OCI-LY7 (cell line): ENCODE measurements around the gene OR11H1. TPM values are rescaled to one million over a fixed set of nuclear protein-coding genes. Genes with fewer than 3 reads are reported as not detected.
"Not testable (repeated sequence)": the region's sequence is repeated elsewhere in the genome, so short reads cannot be mapped to it uniquely, and the experiment has no call there.

Experiments
- Bru-seq: library from RNA; stranded (reverse); fragments of 400-500 nt; gene quantifications from one replicate; lab custom pipeline; 2021; lab: Mats Ljungman, UMichigan
- BruChase-seq, 2 experiments: library from RNA; stranded (reverse); fragments of 400-500 nt; gene quantifications; one replicate each; lab custom pipeline; 2021; lab: Mats Ljungman, UMichigan
- BruUV-seq: library from RNA; stranded (reverse); fragments of 400-500 nt; replicated peaks from 2 replicates; lab custom pipeline; 2021; lab: Mats Ljungman, UMichigan
- CTCF ChIA-PET: fragments of 300-600 bp; sonication (Branson Sonifier 250); formaldehyde crosslinking; loops from one replicate; lab custom pipeline; 2022; ENCODE audit warnings: antibody characterized with exemption; ENCODE audit not compliant: unreplicated experiment; lab: Charles Lee
- POLR2A ChIA-PET: fragments of 300-600 bp; sonication (Branson Sonifier 250); formaldehyde crosslinking; loops from one replicate; lab custom pipeline; 2022; ENCODE audit warnings: antibody characterized with exemption; lab: Charles Lee
- DNase-seq: peaks from one replicate; pipeline ENCODE4 v3.0.0-alpha.2; 2015; ENCODE audit warnings: low spot score
- H2AFZ ChIP-seq: fragments of 200-600 bp; sonication (generic), shearing (Covaris generic); 2 replicates; pipeline ENCODE4 v1.6.1; 2014; ENCODE audit warnings: mild to moderate bottlenecking, antibody characterized with exemption, low read length, moderate library complexity
- H3K27ac ChIP-seq: fragments of 200-600 bp; sonication (generic); 2 replicates; pipeline ENCODE4 v1.5.1; 2014; ENCODE audit warnings: mixed run types, low read depth, mild to moderate bottlenecking, moderate library complexity, low read length, inconsistent platforms; ENCODE audit not compliant: poor library complexity, severe bottlenecking
- H3K36me3 ChIP-seq: fragments of 200-600 bp; sonication (generic); 2 replicates; pipeline ENCODE4 v1.6.1; 2014; ENCODE audit warnings: mild to moderate bottlenecking, antibody characterized with exemption, low read length, moderate library complexity, mixed read lengths; ENCODE audit not compliant: insufficient read depth
- H3K4me1 ChIP-seq: fragments of 200-600 bp; sonication (generic); 2 replicates; pipeline ENCODE4 v1.5.1; 2014; ENCODE audit warnings: mild to moderate bottlenecking, low read length; ENCODE audit not compliant: insufficient read depth, poor library complexity, severe bottlenecking
- H3K4me2 ChIP-seq: fragments of 200-600 bp; sonication (generic); 2 replicates; pipeline ENCODE4 v1.6.1; 2014; ENCODE audit warnings: mild to moderate bottlenecking, low read length
- H3K4me3 ChIP-seq: fragments of 200-600 bp; sonication (generic); 2 replicates; pipeline ENCODE4 v1.5.1; 2014; ENCODE audit warnings: mild to moderate bottlenecking, low read depth, low read length; ENCODE audit not compliant: poor library complexity, severe bottlenecking
- H3K79me2 ChIP-seq: fragments of 200-600 bp; sonication (generic); 2 replicates; pipeline ENCODE4 v1.6.1; 2016; ENCODE audit warnings: low read depth, mild to moderate bottlenecking, low read length, moderate library complexity, mixed read lengths; ENCODE audit not compliant: insufficient read depth
- H3K9me2 ChIP-seq: fragments of 200-600 bp; sonication (generic); 2 replicates; pipeline ENCODE4 v1.6.1; 2016; ENCODE audit warnings: mild to moderate bottlenecking, low read length, mixed read lengths; ENCODE audit not compliant: insufficient read depth
- H3K9me3 ChIP-seq: fragments of 200-600 bp; sonication (generic); 2 replicates; pipeline ENCODE4 v1.6.1; 2014; ENCODE audit warnings: mild to moderate bottlenecking, mixed run types, low read length, mixed read lengths
- H4K20me1 ChIP-seq: fragments of 200-600 bp; sonication (generic); 2 replicates; pipeline ENCODE4 v1.6.1; 2014; ENCODE audit warnings: mild to moderate bottlenecking, antibody characterized with exemption, low read length, moderate library complexity, mixed read lengths; ENCODE audit not compliant: insufficient read depth
- intact Hi-C: fragments of 100-400 bp; cut with micrococcal nuclease; formaldehyde crosslinking; loops from one replicate; pipeline ENCODE4 v1.10.0; 2022; ENCODE audit not compliant: unreplicated experiment
- long read RNA-seq: library from polyadenylated mRNA; stranded (forward); transcript quantifications from one replicate; pipeline ENCODE4 v2.0.0, GENCODE V29; 2022
- total RNA-seq, 2 experiments: library from RNA; depleted of rRNA in 1 of 2; stranded (reverse); fragments of >200 nt in 1 of 2; shearing (Covaris generic) in 1 of 2; gene quantifications; 2 replicates each; pipeline ENCODE4 v1.2.3, GENCODE V29; 2014 to 2022

OR11H1 gene, protein sequence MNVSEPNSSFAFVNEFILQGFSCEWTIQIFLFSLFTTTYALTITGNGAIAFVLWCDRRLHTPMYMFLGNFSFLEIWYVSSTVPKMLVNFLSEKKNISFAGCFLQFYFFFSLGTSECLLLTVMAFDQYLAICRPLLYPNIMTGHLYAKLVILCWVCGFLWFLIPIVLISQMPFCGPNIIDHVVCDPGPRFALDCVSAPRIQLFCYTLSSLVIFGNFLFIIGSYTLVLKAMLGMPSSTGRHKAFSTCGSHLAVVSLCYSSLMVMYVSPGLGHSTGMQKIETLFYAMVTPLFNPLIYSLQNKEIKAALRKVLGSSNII
- total RNA-seq (2014; rRNA removed; shearing (Covaris generic)) (not detected in 2 replicates), total RNA-seq (2022) (not detected in 2 replicates), Bru-seq, nascent RNA (not detected), BruChase-seq, experiment 1, labeled RNA remaining after a 6-hour chase (not detected), BruChase-seq, experiment 2, labeled RNA remaining after a 2-hour chase (not detected)
- long read RNA-seq = 0 reads

DNA sequence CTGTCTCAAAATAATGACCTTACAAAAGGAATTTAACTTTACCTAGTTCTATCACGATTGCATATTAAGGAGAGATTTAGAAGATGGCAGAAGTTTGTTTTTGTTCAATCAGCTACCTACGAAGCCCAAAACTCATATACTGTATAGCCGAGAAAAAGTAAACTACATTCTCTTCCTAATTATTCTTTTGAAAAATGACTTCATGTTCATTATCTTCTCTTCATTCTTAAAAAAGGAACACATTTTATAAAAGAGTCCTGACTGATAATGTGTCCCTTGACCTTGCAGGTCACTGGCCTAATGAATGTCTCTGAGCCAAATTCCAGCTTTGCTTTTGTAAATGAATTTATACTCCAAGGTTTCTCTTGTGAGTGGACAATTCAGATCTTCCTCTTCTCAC, at the start of gene OR11H1:
TSS of gene OR11H1 (plus strand) at position 301 of the 400 bp plus-strand sequence. CDS start at position 301, 0 bp downstream.
- DNase-seq, H3K79me2 ChIP-seq, H4K20me1 ChIP-seq, intact Hi-C loops, POLR2A ChIA-PET, BruUV-seq, H3K9me3 ChIP-seq, H3K4me3 ChIP-seq, H3K4me2 ChIP-seq, H3K27ac ChIP-seq, H3K9me2 ChIP-seq, H3K36me3 ChIP-seq, H3K4me1 ChIP-seq, CTCF ChIA-PET, H2AFZ ChIP-seq: not testable (repeated sequence)

- POLR2A ChIA-PET, H2AFZ ChIP-seq, H3K4me3 ChIP-seq, H3K9me3 ChIP-seq, H3K36me3 ChIP-seq, intact Hi-C loops, BruUV-seq, H3K4me1 ChIP-seq, H3K27ac ChIP-seq, H3K4me2 ChIP-seq, H3K79me2 ChIP-seq, H4K20me1 ChIP-seq, CTCF ChIA-PET, H3K9me2 ChIP-seq, DNase-seq: not testable (repeated sequence)
Measured at GRCh38 chr22:15509967-15510366, 18.0 kb upstream of the OR11H1 start.

DNA sequence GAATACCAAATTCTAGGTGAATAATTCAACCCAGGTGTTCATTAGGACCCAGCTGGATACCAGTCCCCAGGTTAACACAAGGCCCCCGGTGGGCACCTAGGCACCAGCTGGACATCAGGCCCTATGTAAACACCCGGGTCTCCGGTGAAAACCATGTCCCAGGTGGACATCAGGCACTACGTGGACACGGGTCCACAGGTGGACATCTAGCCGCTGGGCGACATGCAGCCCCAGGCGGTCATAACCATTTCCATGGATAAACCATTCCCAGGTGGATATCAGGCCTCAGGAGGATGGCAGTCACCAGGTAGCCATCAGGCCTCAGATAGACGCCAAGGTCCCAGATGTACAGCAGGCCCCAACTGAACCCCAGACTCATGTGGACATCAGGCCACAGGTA, 12.1 kb upstream of the OR11H1 start:
- H2AFZ ChIP-seq, H3K27ac ChIP-seq, H3K4me2 ChIP-seq, H3K79me2 ChIP-seq, intact Hi-C loops, CTCF ChIA-PET, BruUV-seq, POLR2A ChIA-PET, H4K20me1 ChIP-seq, H3K36me3 ChIP-seq, H3K9me2 ChIP-seq, H3K4me1 ChIP-seq, DNase-seq, H3K9me3 ChIP-seq, H3K4me3 ChIP-seq: not testable (repeated sequence)

DNA sequence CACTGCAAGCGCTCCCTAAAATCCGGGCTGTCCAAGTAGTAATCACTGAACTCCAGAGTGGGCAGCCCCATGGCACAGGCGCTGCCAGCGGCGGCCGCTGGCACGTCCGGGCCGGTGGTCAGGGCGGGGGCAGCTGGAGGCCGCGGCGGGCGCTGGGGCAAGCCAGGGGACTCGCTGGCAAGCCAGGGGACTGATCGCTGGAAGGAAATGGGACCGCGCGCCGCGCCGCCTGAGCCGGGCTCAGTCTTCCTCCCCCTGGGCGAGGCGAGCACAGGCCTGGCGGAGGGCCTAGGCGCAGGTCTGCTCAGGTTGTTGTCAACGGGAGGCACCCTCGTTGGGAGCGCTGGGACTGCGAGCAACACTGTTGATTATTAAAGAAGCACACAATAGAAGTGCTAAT, 25.8 kb downstream of the OR11H1 start:
- H3K4me1 ChIP-seq, CTCF ChIA-PET, H3K36me3 ChIP-seq, H2AFZ ChIP-seq, H3K4me2 ChIP-seq, H3K4me3 ChIP-seq, H3K9me3 ChIP-seq, DNase-seq, BruUV-seq, intact Hi-C loops, H3K27ac ChIP-seq, H4K20me1 ChIP-seq, H3K9me2 ChIP-seq, POLR2A ChIA-PET, H3K79me2 ChIP-seq: not testable (repeated sequence)

GRCh38 chr22:15563461-15563860, 35.5 kb downstream of the OR11H1 start:
- POLR2A ChIA-PET, H4K20me1 ChIP-seq, H2AFZ ChIP-seq, H3K4me1 ChIP-seq, intact Hi-C loops, H3K9me2 ChIP-seq, H3K79me2 ChIP-seq, H3K4me3 ChIP-seq, DNase-seq, H3K9me3 ChIP-seq, BruUV-seq, H3K27ac ChIP-seq, CTCF ChIA-PET, H3K4me2 ChIP-seq, H3K36me3 ChIP-seq: not testable (repeated sequence)

DNA sequence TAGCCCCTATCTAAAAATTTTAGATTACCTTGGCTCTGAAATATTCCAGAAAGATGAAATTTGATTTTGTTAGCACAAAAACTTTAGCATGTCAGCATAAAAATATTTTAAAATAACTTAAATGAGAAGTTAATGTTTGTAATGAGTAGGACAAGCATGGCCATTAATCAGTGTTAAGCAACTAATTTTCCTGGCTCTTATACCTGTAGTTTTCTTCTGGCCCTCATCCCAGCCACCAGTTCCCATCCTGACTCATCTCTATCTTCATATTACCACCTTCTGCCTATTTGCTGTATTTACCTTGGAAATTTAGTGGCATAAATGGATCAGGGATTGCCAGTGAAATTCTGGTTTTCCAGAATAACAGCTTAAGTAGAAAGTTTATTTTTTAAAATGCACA, 37.1 kb downstream of the OR11H1 start:
- H3K36me3 ChIP-seq, DNase-seq, CTCF ChIA-PET, H3K9me2 ChIP-seq, intact Hi-C loops, H4K20me1 ChIP-seq, H3K4me2 ChIP-seq, H2AFZ ChIP-seq, H3K79me2 ChIP-seq, POLR2A ChIA-PET, BruUV-seq, H3K27ac ChIP-seq, H3K4me1 ChIP-seq, H3K9me3 ChIP-seq, H3K4me3 ChIP-seq: not testable (repeated sequence)
